K562 (cell line): Measurements from ENCODE around the gene FN1. TPM values are rescaled to one million over a fixed set of nuclear protein-coding genes. Genes with fewer than 3 reads are reported as not detected.

Source experiments
- ATAC-seq: fragments of 200-7000 bp; cut with Tn5 transposase; 3 replicates; pipeline ENCODE4 v1.9.1; 2020; ENCODE audit warnings: moderate library complexity
- BruUV-seq: library from RNA; stranded (reverse); fragments of 400-500 nt; replicated peaks from 2 replicates; lab custom pipeline; 2021; lab: Mats Ljungman, UMichigan
- CTCF ChIA-PET: fragments of 300-600 bp; formaldehyde crosslinking; extraction: SDS; loops from one replicate; lab custom pipeline; 2021; ENCODE audit warnings: low intra/inter-chr PET ratio; lab: Yijun Ruan, JAX
- POLR2A ChIA-PET: fragments of 300-600, 350-650 bp; sonication (Branson Sonifier 250); formaldehyde crosslinking; extraction: SDS; loops from one replicate; lab custom pipeline; 2021; ENCODE audit warnings: antibody characterized with exemption, inconsistent platforms; lab: Yijun Ruan, JAX
- DNase-seq, 4 experiments: peaks; one replicate each; pipeline versions ENCODE4 v3.0.0 to v3.0.0-alpha.2; 2011 to 2018; ENCODE audit warnings: low spot score in 3 of 4, mixed read lengths in 3 of 4; ENCODE audit errors: extremely low read depth in 1 of 4
- FAIRE-seq: peaks from 2 replicates; lab custom pipeline; 2011; peaks lifted over from hg19 to GRCh38; lab: Jason Lieb, UNC
- H2AFZ ChIP-seq: 2 replicates; pipeline ENCODE4 v1.6.0; 2011; ENCODE audit warnings: low read depth, low read length, control low read depth, inconsistent platforms
- H3K27ac ChIP-seq: fragments of 200-600 bp; 3 replicates; pipeline ENCODE4 v1.8.0; 2011; ENCODE audit warnings: low read depth, mild to moderate bottlenecking, control low read depth, inconsistent platforms, low read length, moderate library complexity, mixed read lengths; ENCODE audit errors: extremely low read depth
- H3K27me3 ChIP-seq, 2 experiments: fragments of 300-600 bp in 1 of 2; 2 replicates in 1 of 2; 3 replicates in 1 of 2; pipeline versions ENCODE4 v1.6.0 to v1.8.0; 2011; ENCODE audit warnings: inconsistent platforms in 2 of 2, low read length in 2 of 2, mild to moderate bottlenecking in 1 of 2, mixed read lengths in 1 of 2, moderate library complexity in 1 of 2; ENCODE audit not compliant: control insufficient read depth in 2 of 2, insufficient read depth in 2 of 2
- H3K36me3 ChIP-seq: fragments of 300-600 bp; 3 replicates; pipeline ENCODE4 v1.8.0; 2011; ENCODE audit warnings: mild to moderate bottlenecking, low read length, inconsistent platforms; ENCODE audit not compliant: control insufficient read depth, insufficient read depth
- H3K4me1 ChIP-seq, 2 experiments: fragments of 200-600 bp in 1 of 2; replicated peaks in 1 of 2; 2 replicates in 1 of 2; 3 replicates in 1 of 2; pipeline versions ENCODE4 v1.5.1 to v1.8.0; 2011; ENCODE audit warnings: inconsistent platforms in 2 of 2, low read length in 2 of 2, mild to moderate bottlenecking in 1 of 2, mixed read lengths in 1 of 2, moderate library complexity in 1 of 2; ENCODE audit not compliant: control insufficient read depth in 2 of 2, insufficient read depth in 2 of 2
- H3K4me2 ChIP-seq: 2 replicates; pipeline ENCODE4 v1.6.1; 2011; ENCODE audit warnings: low read length, control low read depth, inconsistent platforms, mixed read lengths; ENCODE audit not compliant: insufficient read depth
- H3K4me3 ChIP-seq: fragments of 200-600 bp; sonication (generic), shearing (Covaris generic); 2 replicates; pipeline ENCODE4 v1.5.1; 2016; ENCODE audit warnings: control low read depth, inconsistent platforms
- H3K79me2 ChIP-seq: fragments of 200-600 bp; 3 replicates; pipeline ENCODE4 v1.8.0; 2011; ENCODE audit warnings: low read length, inconsistent platforms; ENCODE audit not compliant: control insufficient read depth, insufficient read depth
- H3K9ac ChIP-seq, 2 experiments: 2 replicates each; pipeline versions ENCODE4 v1.6.0 to v1.6.1; 2011; ENCODE audit warnings: low read depth in 2 of 2, low read length in 2 of 2, control low read depth in 1 of 2, inconsistent platforms in 1 of 2, mild to moderate bottlenecking in 1 of 2, mixed read lengths in 1 of 2; ENCODE audit not compliant: insufficient read depth in 1 of 2
- H3K9me1 ChIP-seq: one replicate; pipeline ENCODE4 v1.6.0; 2011; ENCODE audit warnings: inconsistent platforms, mild to moderate bottlenecking, low read length, moderate library complexity; ENCODE audit not compliant: control insufficient read depth, insufficient read depth
- H3K9me3 ChIP-seq: replicated peaks from 2 replicates; pipeline ENCODE4 v1.5.1; 2011; ENCODE audit warnings: low read depth, low read length, inconsistent platforms; ENCODE audit not compliant: control insufficient read depth, insufficient read depth
- H4K20me1 ChIP-seq: replicated peaks from 2 replicates; pipeline ENCODE4 v1.6.1; 2011; ENCODE audit warnings: low read length, inconsistent platforms, mixed read lengths; ENCODE audit not compliant: control insufficient read depth, insufficient read depth
- CSDE1 ChIP-seq, 2 experiments: fragments of 450-650 bp; IDR thresholded peaks; 2 replicates each; pipeline ENCODE4 v1.6.1; 2016; ENCODE audit warnings: mild to moderate bottlenecking in 1 of 2
- ILK ChIP-seq: fragments of 450-650 bp; IDR thresholded peaks from 2 replicates; pipeline ENCODE4 v1.6.1; 2016; ENCODE audit warnings: missing genetic modification characterization, low read depth, mild to moderate bottlenecking, missing compliant biosample characterization, moderate library complexity, borderline replicate concordance
- L3MBTL2 ChIP-seq: fragments of 450-650 bp; IDR thresholded peaks from 2 replicates; pipeline ENCODE4 v1.6.1; 2016; ENCODE audit warnings: mild to moderate bottlenecking, moderate library complexity
- MAFK ChIP-seq: IDR thresholded peaks from 2 replicates; pipeline ENCODE4 v1.6.1; 2011; ENCODE audit warnings: low read length, improper control_type of control experiment
- MECOM ChIP-seq: fragments of 250-450 bp; sonication (Bioruptor Pico); IDR thresholded peaks from 2 replicates; pipeline ENCODE4 v1.8.0; 2022; ENCODE audit warnings: inconsistent platforms
- MIER1 ChIP-seq: fragments of 450-650 bp; IDR thresholded peaks from 2 replicates; pipeline ENCODE4 v1.6.1; 2016; ENCODE audit warnings: antibody characterized with exemption, mild to moderate bottlenecking, low read depth
- NFIX ChIP-seq: fragments of 250-450 bp; sonication (Bioruptor Pico); IDR thresholded peaks from 2 replicates; pipeline ENCODE4 v1.4.0; 2020; ENCODE audit warnings: low read depth, mild to moderate bottlenecking, moderate library complexity
- POU5F1 ChIP-seq: fragments of 150-350 bp; IDR thresholded peaks from 2 replicates; pipeline ENCODE4 v1.6.1; 2014; ENCODE audit warnings: borderline replicate concordance, low read length, low read depth, mild to moderate bottlenecking; ENCODE audit not compliant: partially characterized antibody
- SMARCA4 ChIP-seq: fragments of 450-650 bp; IDR thresholded peaks from 2 replicates; pipeline ENCODE4 v1.6.1; 2016
- SREBF1 ChIP-seq: fragments of 150-350 bp; IDR thresholded peaks from 2 replicates; pipeline ENCODE4 v1.6.1; 2014; ENCODE audit warnings: antibody characterized with exemption, low read depth, low read length, borderline replicate concordance
- ZBED1 ChIP-seq: IDR thresholded peaks from 2 replicates; pipeline ENCODE4 v1.6.1; 2014
- ZFP30 ChIP-seq: fragments of 250-450 bp; sonication (Bioruptor Pico); IDR thresholded peaks from 2 replicates; pipeline ENCODE4 v1.8.0; 2022; ENCODE audit warnings: moderate library complexity, mild to moderate bottlenecking, inconsistent platforms, borderline replicate concordance
- ZSCAN29 ChIP-seq: fragments of 450-650 bp; IDR thresholded peaks from 2 replicates; pipeline ENCODE4 v1.6.1; 2017
- WGBS: fragments of 100-300 bp; shearing (Covaris generic); methylation state at CpG from one replicate; pipeline ENCODE4 v1.1.6; 2016; ENCODE audit warnings: low coverage, mixed read lengths; ENCODE audit not compliant: insufficient coverage; ENCODE audit errors: missing lambda C conversion rate; 5-methylcytosine and 5-hydroxymethylcytosine counted together
- in situ Hi-C: fragments of 300-500 bp; cut with MboI; formaldehyde crosslinking; loops from 4 replicates; pipeline ENCODE4 v1.15.0; 2018; ENCODE audit warnings: inconsistent platforms, mixed read lengths
- intact Hi-C: fragments of 100-400 bp; cut with micrococcal nuclease; formaldehyde crosslinking; loops from 2 replicates; pipeline ENCODE4 v1.14.2; 2022
- polyA plus RNA-seq, 8 experiments: library from polyadenylated mRNA; depleted of rRNA in 4 of 8; stranded (reverse) in 5 of 8; unstranded in 3 of 8; fragments of >200 nt; fragmentation: Nextera tagmentation in 2 of 8; fragmentation: Illumina TruSeq in 1 of 8; extraction: Ambion mirVana in 2 of 8; extraction: Trizol in 1 of 8; gene quantifications; 2 replicates each; pipeline versions ENCODE4 v1.2.1 to v1.2.3, GENCODE V29; 2011 to 2014; ENCODE audit warnings: inconsistent platforms in 1 of 8, missing spikeins in 1 of 8
- total RNA-seq, 7 experiments: library from RNA; depleted of rRNA in 6 of 7; stranded (reverse); fragments of >200 nt in 6 of 7; fragmentation: Illumina TruSeq in 2 of 7; extraction: Trizol in 2 of 7; gene quantifications; 2 replicates each; pipeline versions ENCODE4 v1.2.1 to v1.2.3, GENCODE V29; 2011 to 2021; ENCODE audit warnings: low replicate concordance in 1 of 7
- TF ChIP-seq, protein P1 (sequence below): fragments of 450-650 bp; formaldehyde crosslinking; IDR thresholded peaks from 2 replicates; pipeline ENCODE4 v1.4.0; 2022; ENCODE audit warnings: missing genetic modification characterization
- TF ChIP-seq, protein P2 (sequence below): fragments of 250-450 bp; sonication (Bioruptor Pico); IDR thresholded peaks from 2 replicates; pipeline ENCODE4 v1.5.0; 2021
- TF ChIP-seq, protein P3 (sequence below): sonication (generic); formaldehyde crosslinking; IDR thresholded peaks from 2 replicates; pipeline ENCODE4 v1.8.0; 2023; ENCODE audit warnings: mild to moderate bottlenecking, missing genetic modification reagents

The FN1 gene
- total and polyA plus RNA-seq, 9 of the 15 experiments (the other 6 are each of a cell fraction or from before 2014, with no cell fraction given) = 7.4 to 19.1 (median 11.2) TPM

DNA sequence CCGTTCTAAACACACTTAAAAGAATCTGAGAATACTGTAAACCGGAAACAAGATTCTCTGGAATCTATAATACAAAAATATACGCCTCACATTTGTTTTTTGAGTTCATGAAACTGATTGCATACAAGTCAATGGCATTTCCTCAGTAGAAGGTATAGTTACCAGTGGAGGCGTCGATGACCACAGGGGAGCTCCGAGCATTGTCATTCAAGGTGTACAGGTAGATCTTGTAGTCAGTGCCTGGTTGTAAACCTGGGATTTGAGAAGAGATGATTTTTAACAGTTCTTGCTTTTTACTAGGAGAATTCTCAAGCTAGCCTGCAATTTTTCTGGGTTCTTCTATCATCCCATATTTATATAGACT lies 60.4 kb downstream of the FN1 start:
- Histone ChIP-seq H3K36me3 (peaks cover 11% of the 10 kb centered on the region; the same call in 2 of the 3 replicates), H3K9ac (no peak overlapping the region), H3K79me2 (no peaks in the 10 kb centered on the region), H3K9me1 (no peaks in the 10 kb centered on the region), H4K20me1 (no peaks in the 10 kb centered on the region), H3K4me3 (no peak overlapping the region), H3K4me2 (no peak overlapping the region), H3K27ac (no peak overlapping the region), H3K4me1 (no peaks in the 10 kb centered on the region), H3K27me3 (no peaks in the 10 kb centered on the region), H2AFZ (no peak overlapping the region), H3K9me3 (no peaks in the 10 kb centered on the region)
- no TSS peak for BruUV-seq
- ChIA-PET CTCF (no interaction called here), POLR2A (no interaction called here)
- no peak for ATAC-seq
- no peak for DNase-seq
- TF ChIP-seq MIER1 = no peak
- TF ChIP-seq, protein P1, sequence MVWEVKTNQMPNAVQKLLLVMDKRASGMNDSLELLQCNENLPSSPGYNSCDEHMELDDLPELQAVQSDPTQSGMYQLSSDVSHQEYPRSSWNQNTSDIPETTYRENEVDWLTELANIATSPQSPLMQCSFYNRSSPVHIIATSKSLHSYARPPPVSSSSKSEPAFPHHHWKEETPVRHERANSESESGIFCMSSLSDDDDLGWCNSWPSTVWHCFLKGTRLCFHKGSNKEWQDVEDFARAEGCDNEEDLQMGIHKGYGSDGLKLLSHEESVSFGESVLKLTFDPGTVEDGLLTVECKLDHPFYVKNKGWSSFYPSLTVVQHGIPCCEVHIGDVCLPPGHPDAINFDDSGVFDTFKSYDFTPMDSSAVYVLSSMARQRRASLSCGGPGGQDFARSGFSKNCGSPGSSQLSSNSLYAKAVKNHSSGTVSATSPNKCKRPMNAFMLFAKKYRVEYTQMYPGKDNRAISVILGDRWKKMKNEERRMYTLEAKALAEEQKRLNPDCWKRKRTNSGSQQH (CRISPR knock-in tag) = no peak
- no peak for TF ChIP-seq ZFP30 (CRISPR knock-in tag)
- TF ChIP-seq MAFK = no peak
- TF ChIP-seq ZSCAN29 = no peak
- TF ChIP-seq, protein P2, sequence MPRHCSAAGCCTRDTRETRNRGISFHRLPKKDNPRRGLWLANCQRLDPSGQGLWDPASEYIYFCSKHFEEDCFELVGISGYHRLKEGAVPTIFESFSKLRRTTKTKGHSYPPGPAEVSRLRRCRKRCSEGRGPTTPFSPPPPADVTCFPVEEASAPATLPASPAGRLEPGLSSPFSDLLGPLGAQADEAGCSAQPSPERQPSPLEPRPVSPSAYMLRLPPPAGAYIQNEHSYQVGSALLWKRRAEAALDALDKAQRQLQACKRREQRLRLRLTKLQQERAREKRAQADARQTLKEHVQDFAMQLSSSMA (CRISPR knock-in tag) = no peak
- no peak for TF ChIP-seq CSDE1 (IDR thresholded peaks at IDR 0.05)
- TF ChIP-seq, protein P3, sequence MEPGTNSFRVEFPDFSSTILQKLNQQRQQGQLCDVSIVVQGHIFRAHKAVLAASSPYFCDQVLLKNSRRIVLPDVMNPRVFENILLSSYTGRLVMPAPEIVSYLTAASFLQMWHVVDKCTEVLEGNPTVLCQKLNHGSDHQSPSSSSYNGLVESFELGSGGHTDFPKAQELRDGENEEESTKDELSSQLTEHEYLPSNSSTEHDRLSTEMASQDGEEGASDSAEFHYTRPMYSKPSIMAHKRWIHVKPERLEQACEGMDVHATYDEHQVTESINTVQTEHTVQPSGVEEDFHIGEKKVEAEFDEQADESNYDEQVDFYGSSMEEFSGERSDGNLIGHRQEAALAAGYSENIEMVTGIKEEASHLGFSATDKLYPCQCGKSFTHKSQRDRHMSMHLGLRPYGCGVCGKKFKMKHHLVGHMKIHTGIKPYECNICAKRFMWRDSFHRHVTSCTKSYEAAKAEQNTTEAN (CRISPR knock-in tag) = no peak
- no peak for TF ChIP-seq SREBF1
- no peak for TF ChIP-seq POU5F1
- TF ChIP-seq MECOM (CRISPR knock-in tag) = no peak
- TF ChIP-seq ILK (tag) = no peak
- no peak for TF ChIP-seq L3MBTL2
- TF ChIP-seq NFIX (CRISPR knock-in tag) = no peak
- no peak for TF ChIP-seq ZBED1
- TF ChIP-seq SMARCA4 = no peak
- 92% methylated on average over 6 of the region's 6 CpGs for WGBS
- intact Hi-C loops (no loop called here), in situ Hi-C loops (no loop called here)
- FAIRE-seq = no peak
